Measurements from ENCODE around the gene HTT. TPM values are rescaled to one million over a fixed set of nuclear protein-coding genes. Genes with fewer than 3 reads are reported as not detected.

The HTT gene
- total RNA-seq, 1 experiment from 2014 or later: 44.4 TPM

- intact Hi-C loops (cut with micrococcal nuclease; ENCODE audit: unreplicated experiment): loop anchor here (2.0 kb wide), 1 partner anchor 29 kb away; no protein-coding TSS in a partner anchor
- no peak overlapping the region for H3K27ac Mint-ChIP-seq (ENCODE audit: unreplicated experiment)
Measured at GRCh38 chr4:3107691-3108121, 33.2 kb downstream of the HTT start.

GRCh38 chr4:3108211-3108610 lies 33.7 kb downstream of the HTT start:
- intact Hi-C loops (cut with micrococcal nuclease; ENCODE audit: unreplicated experiment): no loop called here
- no TSS peak for BruUV-seq (replicated peaks)
- CTCF ChIA-PET: no interaction called here
- no peak for TF ChIP-seq CTCF (IDR thresholded peaks at IDR 0.05; ENCODE audit: unreplicated experiment)
- H3K4me1 Mint-ChIP-seq (ENCODE audit: low read depth, unreplicated experiment): no peaks in the 10 kb centered on the region
- no peak overlapping the region for H3K4me3 Mint-ChIP-seq (ENCODE audit: low read depth, unreplicated experiment)
- no peaks in the 10 kb centered on the region for H3K36me3 Mint-ChIP-seq (ENCODE audit: insufficient read depth, unreplicated experiment)
- H3K27me3 Mint-ChIP-seq (ENCODE audit: unreplicated experiment): no peaks in the 10 kb centered on the region
- no peaks in the 10 kb centered on the region for H3K9me3 Mint-ChIP-seq (ENCODE audit: low read depth, unreplicated experiment)
- no peak for DNase-seq
- no peak overlapping the region for H3K27ac Mint-ChIP-seq (ENCODE audit: unreplicated experiment)

More at GRCh38 chr4:3107691-3108121, 33.2 kb downstream of the HTT start:
- H3K27me3 Mint-ChIP-seq (ENCODE audit: unreplicated experiment): no peaks in the 10 kb centered on the region
- H3K4me1 Mint-ChIP-seq (ENCODE audit: low read depth, unreplicated experiment): no peaks in the 10 kb centered on the region
- no TSS peak for BruUV-seq (replicated peaks)
- no peak for TF ChIP-seq CTCF (IDR thresholded peaks at IDR 0.05; ENCODE audit: unreplicated experiment)
- no peak overlapping the region for H3K4me3 Mint-ChIP-seq (ENCODE audit: low read depth, unreplicated experiment)
- no peaks in the 10 kb centered on the region for H3K9me3 Mint-ChIP-seq (ENCODE audit: low read depth, unreplicated experiment)
- CTCF ChIA-PET: no interaction called here
- no peaks in the 10 kb centered on the region for H3K36me3 Mint-ChIP-seq (ENCODE audit: insufficient read depth, unreplicated experiment)
- no peak for DNase-seq

- CTCF ChIA-PET: no interaction called here
- Mint-ChIP-seq H3K27ac (ENCODE audit: unreplicated experiment) (no peak overlapping the region), H3K9me3 (ENCODE audit: low read depth, unreplicated experiment) (no peaks in the 10 kb centered on the region), H3K36me3 (ENCODE audit: insufficient read depth, unreplicated experiment) (no peaks in the 10 kb centered on the region), H3K4me3 (ENCODE audit: low read depth, unreplicated experiment) (no peak overlapping the region), H3K4me1 (ENCODE audit: low read depth, unreplicated experiment) (no peaks in the 10 kb centered on the region), H3K27me3 (ENCODE audit: unreplicated experiment) (no peaks in the 10 kb centered on the region)
- BruUV-seq (replicated peaks): no TSS peak
- no peak for DNase-seq
- no peak for TF ChIP-seq CTCF (IDR thresholded peaks at IDR 0.05; ENCODE audit: unreplicated experiment)
- intact Hi-C loops (cut with micrococcal nuclease; ENCODE audit: unreplicated experiment): no loop called here
Measured at GRCh38 chr4:3111461-3111860, 37.0 kb downstream of the HTT start.

DNA sequence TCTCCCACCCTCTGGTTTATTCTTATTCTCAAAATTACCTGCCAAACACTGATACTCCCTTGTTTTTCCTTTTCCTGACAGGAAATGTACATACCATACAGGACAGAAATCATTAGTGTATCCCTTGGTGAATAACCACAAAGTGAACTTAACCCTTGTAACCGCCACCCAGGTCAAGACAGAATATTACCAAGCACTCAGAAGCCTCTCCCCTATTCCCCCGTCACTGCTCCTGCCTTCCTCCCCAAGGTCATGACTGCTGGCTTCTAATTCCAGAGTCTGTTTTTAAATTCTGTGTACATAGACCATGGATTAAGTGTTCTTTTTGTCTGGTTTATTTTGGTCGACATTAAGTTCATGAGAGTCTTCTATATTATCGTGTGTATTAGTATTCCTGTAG lies 37.7 kb downstream of the HTT start:
- no peaks in the 10 kb centered on the region for H3K36me3 Mint-ChIP-seq (ENCODE audit: insufficient read depth, unreplicated experiment)
- CTCF ChIA-PET: no interaction called here

More for the DNA sequence above, 37.7 kb downstream of the HTT start:
- Mint-ChIP-seq H3K4me3 (ENCODE audit: low read depth, unreplicated experiment) (no peak overlapping the region), H3K9me3 (ENCODE audit: low read depth, unreplicated experiment) (no peaks in the 10 kb centered on the region), H3K27ac (ENCODE audit: unreplicated experiment) (no peak overlapping the region), H3K27me3 (ENCODE audit: unreplicated experiment) (no peaks in the 10 kb centered on the region), H3K4me1 (ENCODE audit: low read depth, unreplicated experiment) (no peaks in the 10 kb centered on the region)
- no TSS peak for BruUV-seq (replicated peaks)
- TF ChIP-seq CTCF (IDR thresholded peaks at IDR 0.05; ENCODE audit: unreplicated experiment): no peak
- DNase-seq: no peak
- intact Hi-C loops (cut with micrococcal nuclease; ENCODE audit: unreplicated experiment): no loop called here

Measured in Calu3 (cell line).